ENCODE data around the gene NAA35.
A peak's percentile ranks its signal among the peaks of the same experiment; 100 is the strongest.
"Not testable (repeated sequence)": the region's sequence is repeated elsewhere in the genome, so short reads cannot be mapped to it uniquely, and the experiment has no call there.

The NAA35 gene

GRCh38 chr9:86043586-86043985 lies 102.6 kb downstream of the NAA35 start:
- no peak overlapping the region for H3K27ac ChIP-seq
- no peak for DNase-seq
- no peaks in the 10 kb centered on the region for H3K9me3 ChIP-seq (ENCODE audit: severe bottlenecking)
- H3K36me3 ChIP-seq: peaks cover 7% of the 10 kb centered on the region; the same call in 1 of the 2 replicates
- TF ChIP-seq CTCF (IDR thresholded peaks at IDR 0.05; ENCODE audit: low read depth, low read length): no peak
- no peak overlapping the region for H3K4me3 ChIP-seq (ENCODE audit: low read depth, low read length)
- no peaks in the 10 kb centered on the region for H3K27me3 ChIP-seq (ENCODE audit: insufficient read depth, low read depth, severe bottlenecking)

GRCh38 chr9:86043999-86044398 lies 103.1 kb downstream of the NAA35 start:
- H3K27me3 ChIP-seq (ENCODE audit: insufficient read depth, low read depth, severe bottlenecking): no peaks in the 10 kb centered on the region
- no peak overlapping the region for H3K27ac ChIP-seq
- H3K36me3 ChIP-seq: peaks cover 5% of the 10 kb centered on the region; the same call in 1 of the 2 replicates
- TF ChIP-seq CTCF (IDR thresholded peaks at IDR 0.05; ENCODE audit: low read depth, low read length): 0 out of 2 replicates have a peak, but pooled peaks have one; percentile 20
- no peaks in the 10 kb centered on the region for H3K9me3 ChIP-seq (ENCODE audit: severe bottlenecking)
- no peak overlapping the region for H3K4me3 ChIP-seq (ENCODE audit: low read depth, low read length)
- DNase-seq: no peak

GRCh38 chr9:86045654-86046053 lies 104.7 kb downstream of the NAA35 start:
- H3K36me3 ChIP-seq: no peaks in the 10 kb centered on the region; the same call in 1 of the 2 replicates
- DNase-seq: no peak
- H3K27me3 ChIP-seq (ENCODE audit: insufficient read depth, low read depth, severe bottlenecking): no peaks in the 10 kb centered on the region
- no peak overlapping the region for H3K4me3 ChIP-seq (ENCODE audit: low read depth, low read length)
- no peaks in the 10 kb centered on the region for H3K9me3 ChIP-seq (ENCODE audit: severe bottlenecking)
- TF ChIP-seq CTCF (IDR thresholded peaks at IDR 0.05; ENCODE audit: low read depth, low read length): no peak
- H3K27ac ChIP-seq: no peak overlapping the region

DNA sequence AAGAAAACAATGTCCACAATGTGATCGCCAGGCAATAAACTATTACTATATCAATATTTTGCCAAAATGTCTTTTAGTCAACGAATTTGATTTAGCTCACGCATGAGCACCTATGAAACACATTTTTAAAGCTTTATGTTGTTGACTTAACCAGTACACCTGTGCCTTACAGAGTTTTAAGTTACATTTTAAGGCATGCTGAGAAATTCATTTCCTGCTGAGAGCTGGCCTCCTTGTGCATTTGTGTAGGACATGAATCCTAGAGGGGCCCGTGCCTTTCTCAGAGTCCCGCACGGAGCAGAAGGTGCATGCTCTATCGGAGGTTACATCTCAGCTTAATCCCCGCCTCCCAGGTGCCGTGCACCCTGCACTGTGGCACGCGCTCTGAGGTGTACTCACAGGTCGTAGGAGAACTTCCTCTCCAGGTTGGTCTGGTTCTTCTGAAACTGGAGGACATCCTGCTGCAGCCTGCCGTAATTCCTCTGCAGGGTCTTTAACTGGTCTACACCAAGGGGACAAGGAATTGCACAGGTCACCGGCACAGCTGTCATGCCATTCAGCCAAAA lies 105.2 kb downstream of the NAA35 start:
- Histone ChIP-seq H3K36me3 (no peaks in the 10 kb centered on the region; the same call in 1 of the 2 replicates), H3K27ac (no peak overlapping the region), H3K4me3 (ENCODE audit: low read depth, low read length) (no peak overlapping the region), H3K9me3 (ENCODE audit: severe bottlenecking) (no peaks in the 10 kb centered on the region), H3K27me3 (ENCODE audit: insufficient read depth, low read depth, severe bottlenecking) (no peaks in the 10 kb centered on the region)
- no peak for DNase-seq
- TF ChIP-seq CTCF (IDR thresholded peaks at IDR 0.05; ENCODE audit: low read depth, low read length): no peak

- H3K27me3 ChIP-seq (ENCODE audit: insufficient read depth, low read depth, severe bottlenecking): no peaks in the 10 kb centered on the region
- no peaks in the 10 kb centered on the region for H3K9me3 ChIP-seq (ENCODE audit: severe bottlenecking)
- H3K36me3 ChIP-seq: no peaks in the 10 kb centered on the region; the same call in 1 of the 2 replicates
- TF ChIP-seq CTCF (IDR thresholded peaks at IDR 0.05; ENCODE audit: low read depth, low read length): no peak
- no peak overlapping the region for H3K27ac ChIP-seq
- H3K4me3 ChIP-seq (ENCODE audit: low read depth, low read length): no peak overlapping the region
- DNase-seq: no peak
Observed at GRCh38 chr9:86046930-86047341, 106.0 kb downstream of the NAA35 start.

GRCh38 chr9:86047361-86047760 lies 106.4 kb downstream of the NAA35 start:
- H3K36me3 ChIP-seq: no peaks in the 10 kb centered on the region; the same call in 1 of the 2 replicates
- H3K4me3 ChIP-seq (ENCODE audit: low read depth, low read length): no peak overlapping the region
- TF ChIP-seq CTCF (IDR thresholded peaks at IDR 0.05; ENCODE audit: low read depth, low read length): no peak
- H3K27ac ChIP-seq: no peak overlapping the region
- DNase-seq: no peak
- H3K9me3 ChIP-seq (ENCODE audit: severe bottlenecking): no peaks in the 10 kb centered on the region
- H3K27me3 ChIP-seq (ENCODE audit: insufficient read depth, low read depth, severe bottlenecking): no peaks in the 10 kb centered on the region

DNA sequence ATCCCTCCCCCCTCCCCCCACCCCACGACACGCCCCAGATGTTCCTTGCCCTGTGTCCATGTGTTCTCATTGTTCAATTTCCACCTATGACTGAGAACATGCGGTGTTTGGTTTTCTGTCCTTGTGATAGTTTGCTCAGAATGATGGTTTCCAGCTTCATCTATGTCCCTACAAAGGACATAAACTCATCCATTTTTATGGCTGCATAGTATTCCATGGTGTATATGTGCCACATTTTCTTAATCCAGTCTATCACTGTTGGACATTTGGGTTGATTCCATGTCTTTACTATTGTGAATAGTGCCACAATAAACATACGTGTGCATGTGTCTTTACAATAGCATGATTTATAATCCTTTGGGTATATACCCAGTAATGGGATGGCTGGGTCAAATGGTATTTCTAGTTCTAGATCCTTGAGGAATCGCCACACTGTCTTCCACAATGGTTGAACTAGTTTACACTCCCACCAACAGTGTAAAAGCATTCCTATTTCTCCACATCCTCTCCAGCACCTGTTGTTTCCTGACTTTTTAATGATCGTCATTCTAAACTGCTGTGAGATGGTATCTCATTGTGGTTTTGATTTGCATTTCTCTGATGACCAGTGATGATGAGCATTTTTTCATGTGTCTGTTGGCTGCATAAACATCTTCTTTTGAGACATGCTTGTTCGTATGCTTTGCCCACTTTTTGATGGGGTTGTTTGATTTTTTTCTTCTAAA lies 107.2 kb downstream of the NAA35 start:
- H3K27ac ChIP-seq; H3K27me3 ChIP-seq (ENCODE audit: insufficient read depth, low read depth, severe bottlenecking); H3K4me3 ChIP-seq (ENCODE audit: low read depth, low read length); H3K36me3 ChIP-seq; DNase-seq; H3K9me3 ChIP-seq (ENCODE audit: severe bottlenecking): not testable (repeated sequence)
